ENCODE results near the gene ABLIM1.
A peak's percentile ranks its signal among the peaks of the same experiment; 100 is the strongest.

ABLIM1 gene

DNA sequence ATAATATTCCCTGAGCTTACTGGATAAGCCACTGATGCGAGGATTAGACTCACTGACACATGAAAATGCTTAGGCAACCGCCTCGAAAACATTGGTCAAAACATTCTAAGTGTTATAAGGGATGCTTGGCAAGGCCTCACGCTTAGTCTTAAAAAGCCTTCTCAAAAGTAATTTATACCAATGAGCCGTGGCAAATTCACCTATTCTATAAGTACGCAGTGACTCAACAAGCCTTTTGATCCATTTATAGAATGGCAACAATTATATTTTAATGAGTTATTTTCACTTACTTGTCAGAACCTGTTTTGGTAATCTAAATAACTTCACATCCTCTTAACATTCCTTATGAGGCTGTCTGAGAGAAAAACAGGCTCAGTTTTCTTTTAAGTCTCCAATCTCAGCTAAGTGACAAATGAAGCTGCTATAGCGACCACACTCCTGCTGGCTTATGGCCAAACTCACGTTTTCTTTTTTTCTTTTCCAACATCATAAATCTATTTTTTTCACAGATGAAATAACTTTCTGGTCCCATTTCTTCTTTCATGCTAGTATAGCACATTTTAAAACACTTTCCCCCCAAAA lies 132.6 kb downstream of the ABLIM1 start:
- TF ChIP-seq NFIC (IDR thresholded peaks at IDR 0.05) (peak; percentile 67), USF1 (IDR thresholded peaks at IDR 0.05) (no peak), CEBPB (IDR thresholded peaks at IDR 0.05) (no peak)
- TF ChIP-seq, protein P1, sequence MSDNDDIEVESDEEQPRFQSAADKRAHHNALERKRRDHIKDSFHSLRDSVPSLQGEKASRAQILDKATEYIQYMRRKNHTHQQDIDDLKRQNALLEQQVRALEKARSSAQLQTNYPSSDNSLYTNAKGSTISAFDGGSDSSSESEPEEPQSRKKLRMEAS (IDR thresholded peaks at IDR 0.05): no peak

DNA sequence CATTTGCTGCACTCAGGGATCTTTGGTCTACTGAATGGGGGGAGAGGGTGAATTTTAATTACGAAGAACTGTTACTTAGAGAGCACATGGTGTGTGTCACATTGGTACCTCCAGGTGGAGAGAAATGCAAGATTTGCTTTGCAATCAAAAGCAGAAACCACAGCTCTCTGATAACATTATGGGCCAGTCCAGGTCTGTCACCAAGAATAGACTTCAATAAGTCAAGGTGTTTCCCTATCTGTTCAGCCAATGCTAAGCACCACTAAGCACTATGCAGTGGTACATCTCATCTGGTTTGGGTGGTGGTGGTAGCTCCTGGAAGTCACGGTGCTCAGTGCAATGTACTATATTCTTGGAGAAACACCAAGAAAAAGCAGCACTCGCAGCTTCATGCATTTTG lies 134.2 kb downstream of the ABLIM1 start:
- TF ChIP-seq EGR1 (IDR thresholded peaks at IDR 0.05): no peak
- no peak for TF ChIP-seq NFIC (IDR thresholded peaks at IDR 0.05)
- TF ChIP-seq, protein P1 (IDR thresholded peaks at IDR 0.05): no peak
- TF ChIP-seq ZBTB7A (IDR thresholded peaks at IDR 0.05; ENCODE audit: low read depth): no peak
- TF ChIP-seq YY1 (IDR thresholded peaks at IDR 0.05; ENCODE audit: low read depth): no peak
- TF ChIP-seq USF1 (IDR thresholded peaks at IDR 0.05): no peak
- TF ChIP-seq EP300 (IDR thresholded peaks at IDR 0.05; ENCODE audit: borderline replicate concordance): no peak
- no peak for TF ChIP-seq REST (IDR thresholded peaks at IDR 0.05; ENCODE audit: low read depth)
- no peak for TF ChIP-seq RAD21 (IDR thresholded peaks at IDR 0.05; ENCODE audit: low read depth)
- no peak for TF ChIP-seq TAF1 (IDR thresholded peaks at IDR 0.05; ENCODE audit: low read depth)

- TF ChIP-seq EP300 (IDR thresholded peaks at IDR 0.05; ENCODE audit: borderline replicate concordance) (no peak), YY1 (IDR thresholded peaks at IDR 0.05; ENCODE audit: low read depth) (no peak), FOXM1 (IDR thresholded peaks at IDR 0.05; ENCODE audit: borderline replicate concordance, low read depth) (no peak), USF1 (IDR thresholded peaks at IDR 0.05) (no peak), NFIC (IDR thresholded peaks at IDR 0.05) (no peak), EGR1 (IDR thresholded peaks at IDR 0.05) (no peak), CEBPB (IDR thresholded peaks at IDR 0.05) (no peak), TAF1 (IDR thresholded peaks at IDR 0.05; ENCODE audit: low read depth) (no peak), TEAD4 (IDR thresholded peaks at IDR 0.05) (no peak), RAD21 (IDR thresholded peaks at IDR 0.05; ENCODE audit: low read depth) (no peak)
Observed at GRCh38 chr10:114521255-114521654, 136.8 kb downstream of the ABLIM1 start.

DNA sequence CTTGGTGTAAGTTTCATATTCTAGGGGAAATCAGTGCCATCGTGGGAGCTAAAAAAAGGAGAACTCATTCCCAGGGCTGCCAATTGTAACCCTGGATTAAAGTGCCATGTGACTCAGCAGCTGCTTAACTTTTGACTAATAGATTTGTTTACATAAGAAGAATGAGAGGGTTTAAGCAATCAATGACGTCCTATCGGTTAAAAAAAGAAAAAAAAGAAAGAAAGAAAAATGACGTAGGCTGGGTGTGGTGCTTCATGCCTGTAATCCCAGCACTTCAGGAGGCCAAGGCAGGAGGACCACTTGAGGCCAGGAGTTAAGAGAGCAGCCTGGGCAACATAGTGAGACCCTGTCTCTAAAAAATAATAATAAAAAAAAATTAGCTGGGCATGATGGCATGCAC lies 137.6 kb downstream of the ABLIM1 start:
- no peak for TF ChIP-seq ZBTB7A (IDR thresholded peaks at IDR 0.05; ENCODE audit: low read depth)
- TF ChIP-seq CEBPB (IDR thresholded peaks at IDR 0.05): peak; percentile 51
- TF ChIP-seq NFIC (IDR thresholded peaks at IDR 0.05): peak; percentile 45
- TF ChIP-seq, protein P1 (IDR thresholded peaks at IDR 0.05): peak; percentile 33; the same call in 1 of the 2 replicates
- TF ChIP-seq YY1 (IDR thresholded peaks at IDR 0.05; ENCODE audit: low read depth): no peak
- peak; percentile 65 for TF ChIP-seq CREB1 (IDR thresholded peaks at IDR 0.05; ENCODE audit: low read depth)
- peak; percentile 76 for TF ChIP-seq EP300 (IDR thresholded peaks at IDR 0.05; ENCODE audit: borderline replicate concordance)
- TF ChIP-seq TCF12 (IDR thresholded peaks at IDR 0.05; ENCODE audit: low read depth): no peak
- no peak for TF ChIP-seq EGR1 (IDR thresholded peaks at IDR 0.05)
- TF ChIP-seq USF1 (IDR thresholded peaks at IDR 0.05): peak; percentile 62
- TF ChIP-seq REST (IDR thresholded peaks at IDR 0.05; ENCODE audit: low read depth): no peak
- peak; percentile 43; the same call in 1 of the 2 replicates for TF ChIP-seq TEAD4 (IDR thresholded peaks at IDR 0.05)
- TF ChIP-seq TAF1 (IDR thresholded peaks at IDR 0.05; ENCODE audit: low read depth): no peak
- no peak for TF ChIP-seq RAD21 (IDR thresholded peaks at IDR 0.05; ENCODE audit: low read depth)
- TF ChIP-seq FOXM1 (IDR thresholded peaks at IDR 0.05; ENCODE audit: borderline replicate concordance, low read depth): no peak; the same call in 1 of the 2 replicates

- TF ChIP-seq CEBPB (IDR thresholded peaks at IDR 0.05): no peak
- TF ChIP-seq EGR1 (IDR thresholded peaks at IDR 0.05): no peak
- 0 out of 2 replicates have a peak, but pooled peaks have one; percentile 1 for TF ChIP-seq NFIC (IDR thresholded peaks at IDR 0.05)
- TF ChIP-seq EP300 (IDR thresholded peaks at IDR 0.05; ENCODE audit: borderline replicate concordance): no peak
Observed at GRCh38 chr10:114519756-114520293, 138.2 kb downstream of the ABLIM1 start.

Data from Ishikawa (cell line).